GM19351 (cell line): ENCODE data around the gene RYR3.

ENCODE experiments used
- ATAC-seq: cut with Tn5 transposase; IDR thresholded peaks from one replicate; pipeline ENCODE4 v1.9.1; 2021; ENCODE audit warnings: mild to moderate bottlenecking, moderate library complexity; ENCODE audit not compliant: unreplicated experiment

Gene RYR3

DNA sequence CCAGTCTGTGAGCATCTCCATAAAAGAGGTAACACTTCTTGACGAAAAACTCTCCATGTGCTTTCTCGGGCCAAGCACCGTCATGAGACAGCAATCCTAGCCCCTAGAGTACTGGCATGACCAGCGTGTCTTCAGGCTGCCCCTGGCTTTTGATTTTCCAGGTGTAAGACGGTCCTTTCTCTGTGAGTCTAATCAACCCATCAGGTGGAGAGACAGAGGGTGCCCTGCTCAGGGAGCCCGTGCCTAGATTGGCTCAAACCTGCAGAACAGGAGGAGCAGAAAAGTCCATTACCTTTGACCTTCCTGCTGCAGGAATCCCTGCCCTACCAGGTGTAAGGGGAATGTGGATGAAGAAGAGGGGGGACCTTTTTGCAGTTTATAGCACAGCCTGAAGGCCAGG lies 548.1 kb downstream of the RYR3 start:
- no peak for ATAC-seq

DNA sequence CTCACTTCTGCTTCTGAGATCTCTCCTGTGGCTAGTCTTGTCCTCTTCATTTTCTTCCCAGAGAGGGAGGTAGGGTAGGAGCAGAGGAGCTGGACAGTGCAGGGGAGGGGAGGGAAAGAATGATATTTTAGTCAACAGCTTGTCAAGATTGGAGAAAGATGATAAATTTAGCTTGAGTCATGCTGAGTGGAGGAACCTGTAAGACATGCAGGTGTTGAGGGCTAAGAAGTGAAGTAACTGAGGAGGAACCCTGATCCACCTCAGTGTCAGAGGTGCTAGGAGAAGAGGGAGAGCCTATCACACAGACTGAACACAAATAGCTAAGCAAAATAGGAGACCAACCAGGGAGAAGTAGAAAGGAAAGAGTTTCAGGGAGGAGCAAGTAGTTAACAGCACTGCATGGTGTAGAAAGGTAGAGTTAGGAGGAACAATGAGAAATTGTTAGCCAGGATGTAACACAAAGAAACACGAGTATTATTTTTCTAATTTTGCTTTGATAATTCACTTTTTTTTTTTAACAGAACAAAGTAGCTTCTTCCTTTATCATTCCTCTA lies 549.3 kb downstream of the RYR3 start:
- no peak for ATAC-seq

DNA sequence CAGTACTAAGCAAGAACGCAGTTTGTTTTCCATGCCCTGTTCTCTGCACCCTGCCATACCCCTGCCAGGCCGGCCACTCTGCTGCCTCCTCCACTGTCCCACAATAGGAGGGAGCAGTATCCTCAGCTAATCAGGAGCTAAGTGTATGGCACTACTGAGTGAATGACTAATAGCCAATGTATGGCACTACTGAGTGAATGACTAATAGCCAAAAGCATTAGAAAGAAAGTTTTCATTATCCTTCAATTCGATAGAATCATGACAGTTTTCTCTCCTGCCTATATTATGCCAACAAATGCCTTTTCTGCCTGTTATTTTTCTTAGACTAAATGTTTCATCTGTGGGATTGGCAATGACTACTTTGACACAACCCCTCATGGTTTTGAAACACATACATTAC lies 550.0 kb downstream of the RYR3 start:
- ATAC-seq = no peak

DNA sequence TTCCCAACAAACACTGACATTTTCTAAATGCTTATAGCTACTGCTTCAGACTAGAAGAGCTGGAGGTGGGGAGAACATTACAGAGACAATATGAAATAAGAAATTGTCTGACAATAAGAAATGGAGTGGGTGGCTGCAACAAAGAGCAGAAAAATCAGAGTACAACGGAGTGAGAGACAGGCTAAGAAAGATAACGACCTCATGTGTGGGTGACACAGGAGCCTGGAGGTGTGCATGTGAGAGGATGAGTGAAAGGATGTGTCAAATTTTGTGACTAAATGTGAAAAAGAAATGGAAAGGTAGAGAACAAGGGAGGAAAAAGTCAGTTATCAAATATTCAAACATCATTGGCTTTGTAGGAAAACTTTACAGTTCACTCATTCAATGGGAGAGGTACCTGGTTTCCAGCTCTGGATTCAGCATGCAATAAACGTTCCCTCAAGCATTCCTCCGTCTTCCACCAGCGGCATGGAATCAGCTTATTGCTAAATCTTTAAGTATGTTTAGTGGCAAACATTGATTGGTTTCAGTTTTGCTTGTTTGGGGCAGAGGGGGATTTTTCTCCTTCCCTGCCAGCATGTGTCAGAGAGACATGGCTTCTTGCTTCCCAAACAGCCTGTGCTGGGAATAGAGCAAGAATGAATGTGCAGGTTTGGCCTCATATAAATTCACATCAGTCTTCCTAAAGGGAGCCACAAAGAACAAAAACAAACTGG lies 553.8 kb downstream of the RYR3 start:
- no peak for ATAC-seq

- no peak for ATAC-seq
Observed at GRCh38 chr15:33865416-33865815, 554.6 kb downstream of the RYR3 start.

DNA sequence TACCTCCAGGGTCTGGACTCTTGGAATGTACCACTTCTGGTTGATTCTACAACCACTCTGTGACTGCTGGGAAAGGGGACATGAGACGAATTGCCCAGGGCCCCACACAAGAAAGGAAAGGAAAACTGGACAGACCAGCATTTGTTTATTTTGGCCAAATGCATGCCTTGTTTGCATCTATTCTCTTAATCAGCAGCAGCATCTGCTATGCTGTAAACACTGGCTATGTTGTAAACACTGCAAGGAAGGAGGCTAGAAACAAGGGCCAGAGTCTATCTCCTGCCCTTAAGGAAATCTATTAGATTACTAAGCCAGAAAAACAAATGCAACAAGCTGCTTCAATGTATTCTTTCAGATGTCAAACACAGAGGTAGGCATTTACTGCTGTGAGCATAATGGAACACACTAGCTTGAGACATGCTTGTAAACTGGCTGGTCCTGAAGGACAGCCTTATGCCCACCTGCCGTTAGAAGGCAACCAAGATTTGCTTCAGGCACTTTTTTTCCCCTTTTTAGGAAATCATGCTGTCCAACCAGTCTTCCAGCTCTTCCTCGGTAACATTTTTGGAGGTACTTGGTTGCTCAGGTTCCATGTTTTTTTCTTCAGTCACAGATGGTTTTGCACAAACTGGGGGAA lies 555.5 kb downstream of the RYR3 start:
- no peak for ATAC-seq

DNA sequence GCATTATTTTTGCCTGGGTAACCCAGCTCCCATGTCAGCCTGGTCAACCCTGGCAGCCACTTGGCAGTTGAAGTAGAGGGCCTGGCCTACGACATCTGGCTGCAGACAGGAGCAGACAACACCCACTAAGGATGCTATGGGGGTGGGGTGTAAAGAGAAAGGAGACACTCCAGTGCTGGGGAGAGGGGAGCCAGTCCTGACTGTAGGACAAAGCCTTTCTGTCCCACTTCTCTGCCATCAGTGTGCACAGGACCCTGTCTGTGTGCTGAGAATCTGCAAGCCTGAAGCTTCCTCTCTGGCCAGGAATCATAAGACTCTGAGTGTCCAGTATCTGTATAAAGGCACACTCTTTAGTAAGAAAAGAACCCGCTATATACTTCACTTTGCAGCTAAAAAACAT lies 561.2 kb downstream of the RYR3 start:
- no peak for ATAC-seq

GRCh38 chr15:33872416-33873106 lies 561.8 kb downstream of the RYR3 start:
- no peak for ATAC-seq

GRCh38 chr15:33874156-33874555 lies 563.4 kb downstream of the RYR3 start:
- no peak for ATAC-seq

GRCh38 chr15:33882921-33883320 lies 572.2 kb downstream of the RYR3 start:
- no peak for ATAC-seq

DNA sequence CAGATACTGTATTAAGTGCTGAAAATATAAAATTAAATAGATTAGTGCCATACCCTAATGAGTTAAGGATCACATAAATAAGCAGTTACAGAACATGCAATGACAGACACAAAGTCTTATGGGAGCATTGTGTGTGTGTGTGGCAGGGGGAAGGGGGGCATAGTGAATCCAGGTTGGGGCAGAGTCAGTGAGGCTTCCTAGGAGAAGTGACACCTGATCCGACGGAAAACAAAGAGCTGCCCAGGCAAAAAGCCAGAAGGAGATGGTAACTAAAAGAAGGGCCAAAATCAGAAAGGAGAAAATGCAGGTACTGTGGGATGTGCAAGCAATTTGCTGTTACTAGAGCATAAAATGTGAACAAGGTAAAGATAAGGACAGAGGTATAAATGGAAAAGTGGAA lies 577.4 kb downstream of the RYR3 start:
- no peak for ATAC-seq

DNA sequence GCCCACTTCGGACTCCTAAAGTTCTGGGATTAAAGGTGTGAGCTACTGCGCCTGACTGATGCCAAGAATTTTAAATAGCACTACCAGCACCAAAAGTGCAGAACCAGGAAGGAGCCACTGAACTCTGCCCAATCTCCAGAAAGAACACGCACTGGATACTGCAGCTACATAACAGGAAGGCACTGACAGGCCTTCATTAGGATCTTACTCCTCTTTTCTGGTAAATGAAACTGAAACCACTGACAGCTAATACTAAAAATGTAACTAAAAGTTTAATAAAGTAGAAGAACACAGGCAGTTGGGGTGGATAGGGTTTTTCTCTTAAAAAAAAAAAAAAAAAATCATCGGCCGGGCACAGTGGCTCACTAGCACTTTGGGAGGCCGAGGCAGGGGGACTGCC lies 583.4 kb downstream of the RYR3 start:
- peak; percentile 74 for ATAC-seq

DNA sequence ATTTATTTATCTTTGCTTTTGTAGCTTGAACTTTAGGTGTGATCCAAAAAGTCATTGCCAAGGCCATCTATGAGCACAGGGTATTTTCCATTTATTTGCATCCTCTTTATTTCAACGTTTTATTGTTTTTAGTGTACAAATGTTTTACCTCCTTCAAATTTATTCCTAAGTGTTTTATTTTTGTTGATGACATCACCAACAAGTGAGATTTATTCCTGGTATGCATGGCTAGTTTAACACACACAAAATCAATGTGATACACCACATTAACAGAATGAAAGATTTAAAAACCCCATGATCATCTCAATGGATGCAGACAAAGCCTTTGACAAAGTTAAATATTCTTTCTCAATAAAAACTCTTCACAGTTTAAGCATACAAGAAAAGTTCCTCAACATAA lies 591.3 kb downstream of the RYR3 start:
- no peak for ATAC-seq

GRCh38 chr15:33903661-33904060 lies 592.9 kb downstream of the RYR3 start:
- ATAC-seq = no peak

- no peak for ATAC-seq
Observed at GRCh38 chr15:33907326-33907725, 596.6 kb downstream of the RYR3 start.

DNA sequence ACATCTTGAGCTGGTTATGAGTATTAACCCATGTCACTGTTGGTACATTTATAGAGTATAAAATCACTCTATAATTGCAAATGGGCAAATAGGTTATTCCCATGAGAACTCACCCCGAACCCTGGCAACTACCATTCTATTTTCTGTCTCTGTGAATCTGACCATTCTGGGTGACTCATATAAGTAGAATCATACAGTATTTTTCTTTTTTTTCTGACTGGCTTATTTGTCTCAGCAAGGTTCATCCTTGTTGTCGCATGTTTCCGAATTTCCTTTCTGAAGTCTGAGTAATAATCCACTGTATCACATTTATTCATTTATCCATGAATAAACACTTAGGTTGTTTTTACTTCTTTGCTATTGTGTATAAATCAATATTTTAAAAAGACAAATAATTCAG lies 597.6 kb downstream of the RYR3 start:
- no peak for ATAC-seq

- no peak for ATAC-seq
Observed at GRCh38 chr15:33910741-33911140, 600.0 kb downstream of the RYR3 start.

- ATAC-seq = no peak
Observed at GRCh38 chr15:33912326-33912725, 601.6 kb downstream of the RYR3 start.

GRCh38 chr15:33913459-33913858 lies 602.7 kb downstream of the RYR3 start:
- ATAC-seq = no peak
